ENCODE data around the gene CLCN3. TPM values are rescaled to one million over a fixed set of nuclear protein-coding genes. Genes with fewer than 3 reads are reported as not detected.
"Not testable (repeated sequence)": the region's sequence is repeated elsewhere in the genome, so short reads cannot be mapped to it uniquely, and the experiment has no call there.

CLCN3 gene
- total RNA-seq, result 10 to 100 TPM; 28.7 to 31.1 TPM

DNA sequence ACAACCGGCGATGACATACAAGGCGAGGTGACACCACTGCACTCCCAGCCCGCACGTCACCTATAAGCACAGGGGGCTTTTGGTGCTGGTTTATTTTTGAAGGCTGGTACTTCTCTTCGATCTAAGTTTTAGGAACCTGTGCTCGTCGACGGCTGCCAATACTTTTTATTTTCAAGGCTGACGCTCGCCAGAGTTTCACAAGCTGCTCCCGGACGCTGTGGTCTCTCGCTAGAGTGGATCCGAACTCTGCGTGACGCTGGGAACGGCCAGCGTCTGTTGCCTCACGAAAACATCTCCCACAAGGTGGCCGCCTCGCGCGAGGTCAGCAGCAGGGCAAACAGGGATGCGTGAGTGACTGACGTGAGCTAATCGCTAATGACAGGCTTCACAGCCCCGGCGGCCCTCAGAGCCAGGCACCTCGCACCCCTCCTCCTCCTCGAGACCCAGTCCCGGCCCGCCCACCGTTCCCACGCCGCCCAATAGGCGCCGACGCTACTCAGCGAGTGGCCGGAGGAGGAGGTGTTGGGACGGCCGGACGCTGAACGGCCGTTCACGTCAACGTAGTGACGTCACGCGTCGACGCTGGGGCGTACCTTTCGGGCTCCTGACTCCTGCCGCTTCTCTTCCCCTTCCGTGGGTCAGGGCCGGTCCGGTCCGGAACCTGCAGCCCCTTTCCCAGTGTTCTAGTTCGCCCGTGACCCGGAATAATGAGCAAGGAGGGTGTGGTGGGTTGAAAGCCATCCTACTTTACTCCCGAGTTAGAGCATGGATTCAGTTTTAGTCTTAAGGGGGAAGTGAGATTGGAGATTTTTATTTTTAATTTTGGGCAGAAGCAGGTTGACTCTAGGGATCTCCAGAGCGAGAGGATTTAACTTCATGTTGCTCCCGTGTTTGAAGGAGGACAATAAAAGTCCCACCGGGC lies at the start of gene CLCN3:
TSS of gene CLCN3 (plus strand) at position 621 of the 922 bp plus-strand sequence. CDS start 15,351 bp downstream, outside the sequence.
- Mint-ChIP-seq H3K4me1 (ENCODE audit: low read depth) (peaks cover 73% of the 10 kb centered on the region), H3K9me3 (no peaks in the 10 kb centered on the region), H3K4me3 (peak within 1 kb of the TSS; percentile 96 to 99), H3K27ac (peak within 1 kb of the TSS; percentile 99), H3K27me3 (ENCODE audit: low read depth) (no peaks in the 10 kb centered on the region), H3K36me3 (ENCODE audit: insufficient read depth in 2 of 2) (peaks cover 0 to 2% of the 10 kb centered on the region in 2 donors)
- DNase-seq (peak; percentile 94 to 96), ATAC-seq (replicated peaks in 1 of 2) (peak; percentile 81 to 84)

DNA sequence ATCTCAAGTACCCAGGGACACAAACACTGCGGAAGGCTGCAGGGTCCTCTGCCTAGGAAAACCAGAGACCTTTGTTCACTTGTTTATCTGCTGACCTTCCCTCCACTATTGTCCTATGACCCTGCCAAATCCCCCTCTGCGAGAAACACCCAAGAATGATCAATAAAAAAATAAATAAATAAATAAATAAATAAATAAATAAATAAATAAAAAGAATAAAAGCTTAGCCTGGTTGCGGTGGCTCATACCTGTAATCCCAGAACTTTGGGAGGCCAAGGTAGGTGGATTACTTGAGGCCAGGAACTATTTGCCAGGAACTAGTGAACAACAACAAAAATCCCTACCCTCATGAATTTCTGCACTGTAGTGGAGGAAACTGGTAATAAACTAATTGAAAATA lies 49.4 kb upstream of the CLCN3 start:
- not testable (repeated sequence) for H3K27me3 Mint-ChIP-seq (ENCODE audit: low read depth); H3K4me3 Mint-ChIP-seq; H3K36me3 Mint-ChIP-seq (ENCODE audit: insufficient read depth in 2 of 2); H3K9me3 Mint-ChIP-seq; DNase-seq; H3K4me1 Mint-ChIP-seq (ENCODE audit: low read depth); H3K27ac Mint-ChIP-seq; ATAC-seq (replicated peaks in 1 of 2)

DNA sequence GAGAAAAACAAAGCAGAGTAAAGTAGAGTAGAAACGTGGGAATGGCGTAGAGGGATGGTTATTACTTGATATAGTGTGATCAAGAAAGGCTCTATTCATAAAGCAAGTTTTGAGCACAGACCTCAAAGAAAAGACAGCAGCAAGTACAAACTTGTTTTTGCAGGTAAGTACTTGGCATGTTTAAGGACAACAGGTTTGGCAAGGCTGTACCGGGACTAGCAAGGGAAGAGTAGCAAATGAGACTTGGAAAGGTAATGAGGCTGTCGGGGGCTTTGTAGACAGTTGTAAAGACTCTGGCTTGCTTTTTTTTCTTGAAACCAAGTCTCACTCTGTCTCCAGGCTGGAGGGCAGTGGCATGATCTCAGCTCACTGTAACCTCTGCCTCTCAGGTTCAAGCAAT lies 48.9 kb upstream of the CLCN3 start:
- peaks cover 0 to 4% of the 10 kb centered on the region in 2 donors for H3K36me3 Mint-ChIP-seq (ENCODE audit: insufficient read depth in 2 of 2)
- H3K27ac Mint-ChIP-seq, result no peak overlapping the region

DNA sequence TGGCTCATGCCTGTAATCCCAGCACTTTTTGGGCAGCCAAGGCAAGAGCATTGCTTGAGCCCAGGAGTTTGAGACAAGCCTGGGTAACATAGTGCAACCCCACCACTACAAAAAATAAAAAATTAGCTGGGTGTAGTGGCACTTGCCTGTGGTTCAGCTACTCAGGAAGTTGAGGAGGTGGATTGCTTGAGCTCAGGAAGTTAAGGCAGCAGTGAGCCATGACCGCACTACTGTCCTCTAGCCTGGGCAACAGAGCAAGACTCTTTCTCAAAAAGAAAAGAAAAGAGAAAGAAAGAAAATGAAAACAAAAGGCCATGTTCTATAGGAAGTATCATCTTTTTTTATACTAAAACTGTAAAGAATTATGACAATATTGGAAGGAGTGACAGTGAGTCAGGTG lies 46.5 kb upstream of the CLCN3 start:
- Mint-ChIP-seq H3K27me3 (ENCODE audit: low read depth) (no peaks in the 10 kb centered on the region), H3K36me3 (ENCODE audit: insufficient read depth in 2 of 2) (peaks cover 0 to 2% of the 10 kb centered on the region in 2 donors), H3K9me3 (no peaks in the 10 kb centered on the region), H3K4me1 (ENCODE audit: low read depth) (no peaks in the 10 kb centered on the region), H3K27ac (peak overlapping the region; percentile 28), H3K4me3 (no peak overlapping the region)
- DNase-seq (no peak), ATAC-seq (replicated peaks in 1 of 2) (no peak)

More for the DNA sequence above, 48.9 kb upstream of the CLCN3 start:
- ATAC-seq (replicated peaks in 1 of 2) (no peak), DNase-seq (no peak)
- peaks cover 3% of the 10 kb centered on the region for H3K4me1 Mint-ChIP-seq (ENCODE audit: low read depth)
- no peaks in the 10 kb centered on the region for H3K9me3 Mint-ChIP-seq
- no peak overlapping the region for H3K4me3 Mint-ChIP-seq
- H3K27me3 Mint-ChIP-seq (ENCODE audit: low read depth), result no peaks in the 10 kb centered on the region

DNA sequence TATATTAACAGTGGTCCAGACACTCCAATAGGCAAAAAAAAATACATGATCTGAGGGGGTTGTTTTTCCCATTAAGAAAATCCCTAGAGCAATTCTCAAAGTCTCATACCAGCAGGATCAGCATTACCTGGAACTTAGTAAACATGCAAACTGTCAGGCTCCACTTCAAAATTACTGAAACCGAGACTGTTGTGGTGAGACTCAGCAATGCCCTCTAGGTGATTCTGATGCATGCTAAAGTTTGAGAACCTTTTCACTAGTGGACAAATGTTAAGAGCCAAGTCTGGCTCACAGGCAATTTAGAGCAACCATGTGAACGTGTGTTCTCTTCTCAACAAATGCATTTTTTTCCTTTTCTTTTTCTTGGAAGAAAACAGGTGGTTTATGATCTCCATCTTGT lies 38.2 kb upstream of the CLCN3 start:
- Mint-ChIP-seq H3K9me3 (no peaks in the 10 kb centered on the region), H3K27ac (no peak overlapping the region)

DNA sequence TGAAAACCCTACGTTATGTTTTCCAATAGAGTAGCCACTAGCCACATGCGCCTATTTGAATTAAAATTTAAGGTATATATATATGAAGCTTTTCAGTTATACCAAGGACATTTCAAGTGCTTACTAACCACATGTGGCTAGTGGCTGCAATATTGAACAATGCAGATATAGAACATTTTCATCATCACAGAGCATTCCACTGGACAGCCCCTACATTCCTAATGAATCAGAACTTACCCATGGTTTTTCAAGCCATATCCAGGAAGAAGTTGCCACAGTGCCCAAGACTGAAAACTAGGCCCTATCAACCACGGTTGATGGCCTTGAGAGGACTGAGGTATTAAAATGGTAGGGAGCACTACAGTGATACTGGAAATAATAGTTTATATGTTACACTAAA lies 37.7 kb upstream of the CLCN3 start:
- Mint-ChIP-seq H3K27me3 (ENCODE audit: low read depth) (no peaks in the 10 kb centered on the region), H3K27ac (no peak overlapping the region), H3K36me3 (ENCODE audit: insufficient read depth in 2 of 2) (peaks cover 0 to 2% of the 10 kb centered on the region in 2 donors), H3K4me1 (ENCODE audit: low read depth) (peaks cover 5% of the 10 kb centered on the region), H3K9me3 (no peaks in the 10 kb centered on the region), H3K4me3 (no peak overlapping the region)
- ATAC-seq (replicated peaks in 1 of 2), result no peak
- no peak for DNase-seq

More for the DNA sequence above, 38.2 kb upstream of the CLCN3 start:
- Mint-ChIP-seq H3K4me1 (ENCODE audit: low read depth) (peaks cover 5% of the 10 kb centered on the region), H3K27me3 (ENCODE audit: low read depth) (no peaks in the 10 kb centered on the region), H3K36me3 (ENCODE audit: insufficient read depth in 2 of 2) (peaks cover 0 to 2% of the 10 kb centered on the region in 2 donors), H3K4me3 (no peak overlapping the region)
- DNase-seq, result no peak
- no peak for ATAC-seq (replicated peaks in 1 of 2)

DNA sequence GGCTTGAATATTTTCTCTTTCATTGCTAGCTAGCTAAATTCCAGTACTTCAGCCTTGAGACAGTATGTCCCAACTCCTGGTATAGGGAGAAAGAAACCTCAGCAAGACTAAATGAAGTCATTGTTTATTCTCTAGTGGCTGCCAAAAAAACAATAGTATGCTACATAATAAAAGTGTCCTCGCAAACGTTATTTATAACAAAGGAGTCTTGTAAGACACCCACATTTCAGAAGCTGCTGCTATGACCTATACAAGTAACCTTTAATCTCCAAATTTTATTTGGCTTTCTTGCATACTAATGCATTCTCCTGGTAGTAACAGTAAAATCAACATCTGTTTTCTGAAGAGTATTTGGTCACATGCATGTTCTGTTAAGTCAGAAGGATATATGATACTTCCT lies 36.8 kb upstream of the CLCN3 start:
- H3K27me3 Mint-ChIP-seq (ENCODE audit: low read depth), result no peaks in the 10 kb centered on the region
- ATAC-seq (replicated peaks in 1 of 2), result no peak
- peaks cover 5% of the 10 kb centered on the region for H3K4me1 Mint-ChIP-seq (ENCODE audit: low read depth)
- no peak for DNase-seq
- H3K4me3 Mint-ChIP-seq, result no peak overlapping the region
- peaks cover 0 to 2% of the 10 kb centered on the region in 2 donors for H3K36me3 Mint-ChIP-seq (ENCODE audit: insufficient read depth in 2 of 2)
- H3K27ac Mint-ChIP-seq, result no peak overlapping the region
- no peaks in the 10 kb centered on the region for H3K9me3 Mint-ChIP-seq

DNA sequence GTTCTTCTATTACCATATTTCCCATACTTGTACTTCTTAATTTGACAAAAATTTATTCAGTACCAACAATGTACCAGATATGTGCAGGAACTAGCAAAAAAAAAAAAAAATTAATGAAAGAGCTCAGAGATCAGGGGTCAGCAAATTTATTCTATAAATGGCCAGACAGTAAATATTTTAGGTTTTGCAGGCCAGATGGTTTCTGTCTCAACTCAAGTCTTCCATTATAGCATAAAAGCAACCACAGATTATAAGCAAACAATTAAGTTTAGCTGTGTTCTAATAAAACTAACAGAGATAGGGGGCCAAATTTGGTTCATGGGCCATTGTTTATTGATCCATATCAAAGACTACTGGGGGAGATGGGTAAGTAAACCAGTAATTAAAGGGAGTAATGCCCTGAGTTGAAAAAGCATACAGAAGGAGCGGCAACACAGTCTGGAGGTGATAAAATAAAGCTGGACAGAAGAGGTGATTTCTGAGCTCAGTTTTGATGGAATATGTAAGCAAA lies 27.3 kb upstream of the CLCN3 start:
- peaks cover 2 to 7% of the 10 kb centered on the region in 2 donors for H3K36me3 Mint-ChIP-seq (ENCODE audit: insufficient read depth in 2 of 2)
- no peaks in the 10 kb centered on the region for H3K27me3 Mint-ChIP-seq (ENCODE audit: low read depth)
- H3K9me3 Mint-ChIP-seq, result no peaks in the 10 kb centered on the region
- DNase-seq (no peak), ATAC-seq (replicated peaks in 1 of 2) (no peak)
- no peak overlapping the region for H3K27ac Mint-ChIP-seq
- no peak overlapping the region for H3K4me3 Mint-ChIP-seq
- no peaks in the 10 kb centered on the region for H3K4me1 Mint-ChIP-seq (ENCODE audit: low read depth)

DNA sequence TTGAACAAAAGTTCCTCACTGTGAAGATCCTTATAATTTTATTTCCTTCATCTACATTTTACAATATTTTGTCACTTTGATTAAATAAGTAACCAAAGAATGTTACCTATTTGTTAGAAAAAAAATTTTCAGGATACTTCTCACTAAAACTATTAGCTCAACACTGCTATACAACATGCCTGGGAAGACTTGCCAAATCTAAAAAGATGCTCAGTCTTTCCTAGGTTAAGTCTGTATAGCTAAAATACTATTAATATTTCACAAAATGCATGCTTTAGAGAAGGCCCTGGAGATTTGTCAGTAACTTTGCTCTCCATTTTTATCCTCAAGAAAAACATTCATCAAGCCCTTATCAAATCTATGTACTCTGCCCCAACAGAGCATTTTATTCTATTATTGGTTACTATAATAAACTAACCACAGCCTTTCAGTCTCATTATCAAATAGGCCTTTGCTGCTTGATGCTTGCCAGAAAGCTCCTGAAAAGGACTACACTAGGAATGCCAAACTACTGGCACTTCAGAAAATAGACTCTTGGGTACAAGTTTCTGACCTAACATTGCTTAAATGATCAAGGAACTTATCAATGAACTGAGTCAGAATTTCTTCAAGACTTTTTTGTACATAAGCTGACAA lies 25.7 kb upstream of the CLCN3 start:
- H3K4me3 Mint-ChIP-seq, result no peak overlapping the region
- no peaks in the 10 kb centered on the region for H3K9me3 Mint-ChIP-seq
- ATAC-seq (replicated peaks in 1 of 2), result no peak
- no peak overlapping the region for H3K27ac Mint-ChIP-seq
- no peak for DNase-seq
- no peaks in the 10 kb centered on the region for H3K27me3 Mint-ChIP-seq (ENCODE audit: low read depth)
- no peaks in the 10 kb centered on the region for H3K4me1 Mint-ChIP-seq (ENCODE audit: low read depth)
- peaks cover 2 to 5% of the 10 kb centered on the region in 2 donors for H3K36me3 Mint-ChIP-seq (ENCODE audit: insufficient read depth in 2 of 2)

DNA sequence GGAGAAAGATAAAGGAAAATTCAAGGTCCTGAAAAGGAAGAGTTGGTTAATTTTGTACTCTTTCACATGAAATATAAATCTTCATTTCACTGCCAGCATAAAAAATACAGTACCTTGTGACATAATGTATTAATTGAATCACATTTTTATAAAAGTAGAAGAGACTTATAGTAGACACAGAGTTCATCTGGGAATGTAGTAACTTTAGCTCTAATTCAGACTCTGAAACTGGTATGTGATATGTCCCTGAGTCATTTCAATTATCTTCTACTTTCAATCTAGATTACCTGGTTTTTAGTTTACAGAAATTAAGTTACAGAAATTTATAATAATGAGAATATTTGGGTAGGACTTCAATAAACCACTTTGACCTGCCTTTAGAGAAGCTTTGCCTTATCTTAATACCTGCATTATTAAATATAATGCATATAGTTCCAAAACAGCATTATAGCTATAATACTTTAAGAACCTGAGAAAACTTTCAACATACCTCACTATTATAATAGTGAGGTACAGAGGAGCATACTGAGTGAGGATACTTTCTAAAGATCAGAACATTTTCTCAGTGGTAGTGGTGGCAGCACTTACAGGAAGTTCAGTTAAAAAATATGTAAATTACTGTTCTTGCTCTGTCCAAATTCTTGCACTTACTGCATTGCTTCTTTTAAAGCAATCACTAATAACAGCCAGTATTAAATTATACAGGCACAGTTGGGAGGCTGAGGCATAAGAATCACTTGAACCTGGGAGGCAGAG lies 19.2 kb upstream of the CLCN3 start:
- no peaks in the 10 kb centered on the region for H3K27me3 Mint-ChIP-seq (ENCODE audit: low read depth)
- H3K27ac Mint-ChIP-seq, result no peak overlapping the region
- no peaks in the 10 kb centered on the region for H3K9me3 Mint-ChIP-seq
- H3K4me3 Mint-ChIP-seq, result no peak overlapping the region
- DNase-seq, result no peak
- peaks cover 0 to 5% of the 10 kb centered on the region in 2 donors for H3K36me3 Mint-ChIP-seq (ENCODE audit: insufficient read depth in 2 of 2)
- ATAC-seq (replicated peaks in 1 of 2), result no peak
- peaks cover 40% of the 10 kb centered on the region for H3K4me1 Mint-ChIP-seq (ENCODE audit: low read depth)

DNA sequence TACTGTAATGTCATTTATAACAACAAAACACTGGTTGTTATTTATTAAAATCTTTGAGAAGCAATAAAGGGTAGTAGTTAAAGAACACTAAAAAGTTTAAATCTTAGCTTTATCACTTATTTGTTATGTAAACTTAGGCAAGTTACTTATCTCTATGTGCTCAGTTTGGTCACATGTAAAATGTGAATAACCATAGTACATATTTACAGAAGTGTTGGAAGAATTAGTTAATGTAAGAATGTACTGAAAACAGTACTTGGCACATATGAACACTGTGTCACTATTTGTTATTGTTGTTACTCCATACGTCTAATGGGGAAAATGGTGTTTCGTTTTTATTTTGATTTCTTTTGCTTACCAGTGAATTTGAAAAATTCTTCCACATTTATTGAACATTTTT lies 17.1 kb upstream of the CLCN3 start:
- Mint-ChIP-seq H3K4me1 (ENCODE audit: low read depth) (peaks cover 58% of the 10 kb centered on the region), H3K27me3 (ENCODE audit: low read depth) (no peaks in the 10 kb centered on the region), H3K4me3 (no peak overlapping the region), H3K9me3 (no peaks in the 10 kb centered on the region), H3K27ac (no peak overlapping the region), H3K36me3 (ENCODE audit: insufficient read depth in 2 of 2) (peaks cover 0 to 8% of the 10 kb centered on the region in 2 donors)
- DNase-seq (no peak), ATAC-seq (replicated peaks in 1 of 2) (no peak)

DNA sequence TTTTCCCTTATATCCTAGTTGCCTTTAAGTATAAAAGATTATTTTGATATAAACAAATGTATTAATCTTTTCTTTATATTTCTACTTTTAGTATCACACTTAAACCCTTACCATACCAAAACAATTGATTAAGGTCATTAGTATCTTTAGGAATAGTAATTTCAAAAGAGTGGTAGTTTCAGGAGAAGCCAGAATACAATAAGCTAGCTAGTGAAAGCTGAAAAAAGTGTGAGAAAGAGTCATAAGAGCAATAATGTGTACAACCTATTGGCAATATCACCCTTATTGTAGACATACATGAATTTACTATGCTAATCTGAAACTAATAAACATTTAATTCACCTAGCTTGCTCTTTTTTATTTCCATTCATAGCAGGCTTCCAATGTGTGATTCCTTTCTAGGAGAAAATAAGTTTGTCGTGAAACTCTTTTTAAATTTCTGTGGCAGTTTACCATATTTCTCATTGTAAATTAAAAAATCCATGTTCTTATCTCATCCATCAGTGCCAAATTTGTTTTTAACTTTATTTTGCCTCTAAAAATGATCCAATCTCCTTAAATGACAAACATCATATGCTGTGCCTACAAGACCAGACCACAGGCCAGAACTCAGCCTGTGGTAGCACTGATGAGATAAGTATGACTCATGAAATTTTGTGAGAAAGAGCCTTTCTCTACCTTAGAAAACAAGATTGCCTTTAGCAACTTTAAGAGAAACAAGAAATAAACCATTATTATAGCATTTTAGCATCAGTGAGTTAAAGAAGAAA lies 16.1 kb upstream of the CLCN3 start:
- Mint-ChIP-seq H3K4me3 (peak overlapping the region; percentile 6 to 39), H3K4me1 (ENCODE audit: low read depth) (peaks cover 62% of the 10 kb centered on the region), H3K36me3 (ENCODE audit: insufficient read depth in 2 of 2) (peaks cover 0 to 8% of the 10 kb centered on the region in 2 donors), H3K27me3 (ENCODE audit: low read depth) (no peaks in the 10 kb centered on the region), H3K27ac (peak overlapping the region; percentile 33), H3K9me3 (no peaks in the 10 kb centered on the region)
- ATAC-seq (replicated peaks in 1 of 2) (peak; percentile 96 to 99), DNase-seq (peak in 1 of 2 donors; percentile 46)
